Measurements from ENCODE around the gene MORC1.

DNA sequence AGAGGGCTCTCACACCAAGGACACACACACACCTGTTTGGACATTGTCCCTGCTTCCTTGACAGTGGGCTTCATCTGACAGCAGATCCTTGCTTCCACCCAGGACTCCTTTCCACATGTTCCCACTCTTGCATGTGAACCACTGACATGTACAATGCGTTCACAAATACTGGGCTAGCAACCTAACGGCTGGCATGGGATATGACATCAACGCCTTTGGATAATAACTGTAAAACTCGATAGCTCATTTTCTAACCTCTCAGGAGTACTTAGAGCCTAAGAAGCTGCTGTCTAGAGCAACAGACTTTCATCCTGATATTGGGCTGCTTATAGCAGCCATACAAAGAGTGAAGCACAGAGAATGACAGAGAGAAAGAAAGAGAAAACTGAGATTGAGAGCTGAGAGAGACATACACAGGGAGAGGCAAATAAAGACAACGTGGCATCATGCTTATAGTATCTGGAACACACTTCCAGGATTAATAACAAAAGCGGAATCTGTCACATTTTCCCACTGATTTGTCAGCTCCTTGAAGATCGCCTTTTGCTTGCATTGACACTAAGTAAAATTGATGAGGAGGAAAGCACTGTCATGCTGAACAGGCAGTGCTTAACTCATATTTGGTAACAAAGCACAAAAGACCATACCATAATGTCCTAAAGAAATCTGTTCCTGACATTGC is 166.0 kb downstream of the MORC1 start:
- TF ChIP-seq CTCF (conservative IDR thresholded peaks at IDR 0.05; ENCODE audit: low read length) (no peak), EZH2phosphoT487 (IDR thresholded peaks at IDR 0.05; ENCODE audit: borderline replicate concordance) (no peak)
